Measurements from ENCODE around the gene CEACAM19.
"Not testable (repeated sequence)": the region's sequence is repeated elsewhere in the genome, so short reads cannot be mapped to it uniquely, and the experiment has no call there.

CEACAM19 gene, protein sequence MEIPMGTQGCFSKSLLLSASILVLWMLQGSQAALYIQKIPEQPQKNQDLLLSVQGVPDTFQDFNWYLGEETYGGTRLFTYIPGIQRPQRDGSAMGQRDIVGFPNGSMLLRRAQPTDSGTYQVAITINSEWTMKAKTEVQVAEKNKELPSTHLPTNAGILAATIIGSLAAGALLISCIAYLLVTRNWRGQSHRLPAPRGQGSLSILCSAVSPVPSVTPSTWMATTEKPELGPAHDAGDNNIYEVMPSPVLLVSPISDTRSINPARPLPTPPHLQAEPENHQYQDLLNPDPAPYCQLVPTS

GRCh38 chr19:44671400-44671799 is at the start of gene CEACAM19:
TSS of gene CEACAM19 (plus strand) at chr19:44671482. CDS start at chr19:44671932, 450 bp downstream.
- H3K27me3 ChIP-seq (ENCODE audit: control insufficient read depth, insufficient read depth, low read length): no peaks in the 10 kb centered on the region
- H3K9ac ChIP-seq (ENCODE audit: low read length): no peak within 1 kb of the TSS
- no peak within 1 kb of the TSS for H3K27ac ChIP-seq (ENCODE audit: low read depth, low read length)
- no peaks in the 10 kb centered on the region for H3K4me1 ChIP-seq (ENCODE audit: control insufficient read depth, insufficient read depth, low read length)
- H3K4me3 ChIP-seq (ENCODE audit: low read length): no peak within 1 kb of the TSS
- H3K36me3 ChIP-seq (ENCODE audit: control insufficient read depth, insufficient read depth, low read length): no peaks in the 10 kb centered on the region

DNA sequence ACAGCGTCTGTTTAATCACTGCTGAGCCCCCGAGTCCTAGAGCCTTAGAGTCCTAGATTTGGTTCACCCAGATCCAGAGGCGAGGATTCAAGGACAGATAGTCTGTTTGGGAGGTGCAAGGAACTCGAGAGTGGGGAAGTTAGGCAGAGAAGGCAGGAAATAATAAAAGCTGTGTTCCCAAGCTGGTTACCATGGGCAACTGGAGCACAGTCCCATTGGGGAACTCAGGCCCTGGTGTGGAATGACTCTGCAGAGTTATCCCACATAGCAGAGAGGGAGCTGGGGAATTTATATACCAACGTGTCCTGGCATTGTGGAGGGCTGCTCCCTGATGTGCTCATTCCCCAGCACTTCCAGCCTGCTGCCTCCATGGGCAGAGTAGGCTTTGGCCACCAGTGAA is 48.2 kb upstream of the CEACAM19 start:
- Histone ChIP-seq H3K36me3 (ENCODE audit: control insufficient read depth, insufficient read depth, low read length) (no peaks in the 10 kb centered on the region), H3K9ac (ENCODE audit: low read length) (no peak overlapping the region), H3K27ac (ENCODE audit: low read depth, low read length) (no peak overlapping the region), H3K4me1 (ENCODE audit: control insufficient read depth, insufficient read depth, low read length) (no peaks in the 10 kb centered on the region), H3K4me3 (ENCODE audit: low read length) (no peak overlapping the region), H3K27me3 (ENCODE audit: control insufficient read depth, insufficient read depth, low read length) (no peaks in the 10 kb centered on the region)

GRCh38 chr19:44623626-44624025 is 47.7 kb upstream of the CEACAM19 start:
- H3K27me3 ChIP-seq (ENCODE audit: control insufficient read depth, insufficient read depth, low read length): no peaks in the 10 kb centered on the region
- H3K9ac ChIP-seq (ENCODE audit: low read length): no peak overlapping the region
- no peak overlapping the region for H3K4me3 ChIP-seq (ENCODE audit: low read length)
- H3K36me3 ChIP-seq (ENCODE audit: control insufficient read depth, insufficient read depth, low read length): no peaks in the 10 kb centered on the region
- no peak overlapping the region for H3K27ac ChIP-seq (ENCODE audit: low read depth, low read length)
- no peaks in the 10 kb centered on the region for H3K4me1 ChIP-seq (ENCODE audit: control insufficient read depth, insufficient read depth, low read length)

- no peaks in the 10 kb centered on the region for H3K27me3 ChIP-seq (ENCODE audit: control insufficient read depth, insufficient read depth, low read length)
- no peaks in the 10 kb centered on the region for H3K36me3 ChIP-seq (ENCODE audit: control insufficient read depth, insufficient read depth, low read length)
- no peak overlapping the region for H3K9ac ChIP-seq (ENCODE audit: low read length)
- H3K4me3 ChIP-seq (ENCODE audit: low read length): no peak overlapping the region
- no peak overlapping the region for H3K27ac ChIP-seq (ENCODE audit: low read depth, low read length)
- H3K4me1 ChIP-seq (ENCODE audit: control insufficient read depth, insufficient read depth, low read length): no peaks in the 10 kb centered on the region
Observed at GRCh38 chr19:44624840-44625354, 46.4 kb upstream of the CEACAM19 start.

GRCh38 chr19:44625637-44626036 is 45.6 kb upstream of the CEACAM19 start:
- not testable (repeated sequence) for H3K36me3 ChIP-seq (ENCODE audit: control insufficient read depth, insufficient read depth, low read length); H3K27ac ChIP-seq (ENCODE audit: low read depth, low read length); H3K27me3 ChIP-seq (ENCODE audit: control insufficient read depth, insufficient read depth, low read length); H3K9ac ChIP-seq (ENCODE audit: low read length); H3K4me3 ChIP-seq (ENCODE audit: low read length); H3K4me1 ChIP-seq (ENCODE audit: control insufficient read depth, insufficient read depth, low read length)

GRCh38 chr19:44626048-44626624 is 45.1 kb upstream of the CEACAM19 start:
- no peak overlapping the region for H3K27ac ChIP-seq (ENCODE audit: low read depth, low read length)
- H3K27me3 ChIP-seq (ENCODE audit: control insufficient read depth, insufficient read depth, low read length): no peaks in the 10 kb centered on the region
- no peak overlapping the region for H3K4me3 ChIP-seq (ENCODE audit: low read length)
- H3K36me3 ChIP-seq (ENCODE audit: control insufficient read depth, insufficient read depth, low read length): no peaks in the 10 kb centered on the region
- H3K9ac ChIP-seq (ENCODE audit: low read length): no peak overlapping the region
- no peaks in the 10 kb centered on the region for H3K4me1 ChIP-seq (ENCODE audit: control insufficient read depth, insufficient read depth, low read length)

DNA sequence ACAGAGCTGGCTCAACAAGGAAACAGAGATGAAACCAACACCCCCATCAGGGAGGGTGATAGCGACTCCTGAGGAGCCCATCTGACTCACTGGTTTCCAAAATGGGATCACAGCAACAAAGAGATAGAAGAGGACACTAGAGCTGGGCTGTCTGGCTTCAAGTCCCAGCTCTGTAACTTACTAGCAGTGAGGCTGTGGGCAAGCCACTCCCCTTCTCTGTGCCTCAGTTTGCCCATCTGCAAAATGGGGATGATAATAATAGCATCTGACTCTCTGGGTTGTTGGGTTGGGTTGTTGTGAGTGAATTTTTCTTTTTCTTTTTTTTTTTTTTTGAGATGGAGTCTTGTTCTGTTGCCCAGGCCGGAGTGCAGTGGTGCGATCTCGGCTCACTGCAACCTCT is 43.7 kb upstream of the CEACAM19 start:
- Histone ChIP-seq H3K36me3 (ENCODE audit: control insufficient read depth, insufficient read depth, low read length) (no peaks in the 10 kb centered on the region), H3K27ac (ENCODE audit: low read depth, low read length) (no peak overlapping the region), H3K4me1 (ENCODE audit: control insufficient read depth, insufficient read depth, low read length) (no peaks in the 10 kb centered on the region), H3K4me3 (ENCODE audit: low read length) (no peak overlapping the region), H3K27me3 (ENCODE audit: control insufficient read depth, insufficient read depth, low read length) (no peaks in the 10 kb centered on the region), H3K9ac (ENCODE audit: low read length) (no peak overlapping the region)

DNA sequence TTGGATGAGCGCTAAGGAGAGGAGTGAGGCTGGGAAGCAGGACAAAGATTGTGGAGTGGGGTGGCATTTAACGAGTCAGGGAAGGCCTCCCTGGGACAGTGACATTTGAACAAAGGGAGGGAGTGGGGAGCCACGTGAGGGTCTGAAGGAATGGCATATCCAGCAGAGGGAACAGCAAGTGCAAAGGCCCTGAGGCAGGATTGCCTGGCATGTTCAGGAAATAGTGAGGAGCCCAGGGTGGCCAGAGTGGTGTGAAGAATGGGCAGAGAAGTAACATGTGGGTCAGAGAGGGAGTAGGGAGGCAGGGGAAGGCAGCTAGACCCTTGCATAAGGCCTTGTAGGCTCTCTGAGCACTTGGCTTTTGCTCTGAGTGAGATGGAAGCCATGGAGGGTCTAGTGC is 42.5 kb upstream of the CEACAM19 start:
- Histone ChIP-seq H3K9ac (ENCODE audit: low read length) (no peak overlapping the region), H3K4me1 (ENCODE audit: control insufficient read depth, insufficient read depth, low read length) (no peaks in the 10 kb centered on the region), H3K36me3 (ENCODE audit: control insufficient read depth, insufficient read depth, low read length) (no peaks in the 10 kb centered on the region), H3K27ac (ENCODE audit: low read depth, low read length) (no peak overlapping the region), H3K27me3 (ENCODE audit: control insufficient read depth, insufficient read depth, low read length) (no peaks in the 10 kb centered on the region), H3K4me3 (ENCODE audit: low read length) (no peak overlapping the region)

DNA sequence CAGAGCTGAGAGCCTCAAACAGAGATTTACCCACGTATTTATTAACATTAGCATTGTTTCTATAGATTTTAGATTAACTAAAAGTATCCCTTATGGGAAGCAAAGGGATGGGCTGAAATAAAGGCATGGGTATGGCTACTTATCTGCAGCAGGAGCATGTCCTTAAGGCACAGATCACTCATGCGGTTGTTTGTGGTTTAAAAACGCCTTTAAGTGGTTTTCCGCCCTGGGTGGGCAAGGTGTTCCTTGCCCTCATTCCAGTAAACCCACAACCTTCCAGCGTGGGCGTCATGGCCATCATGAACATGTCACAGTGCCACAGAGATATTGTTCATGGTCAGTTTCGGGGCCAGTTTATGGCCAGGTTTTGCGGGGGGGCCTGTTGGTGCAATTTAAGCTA is 39.7 kb upstream of the CEACAM19 start:
- not testable (repeated sequence) for H3K4me3 ChIP-seq (ENCODE audit: low read length); H3K27ac ChIP-seq (ENCODE audit: low read depth, low read length)

GRCh38 chr19:44634058-44634457 is 37.2 kb upstream of the CEACAM19 start:
- not testable (repeated sequence) for H3K4me3 ChIP-seq (ENCODE audit: low read length); H3K36me3 ChIP-seq (ENCODE audit: control insufficient read depth, insufficient read depth, low read length); H3K27ac ChIP-seq (ENCODE audit: low read depth, low read length); H3K4me1 ChIP-seq (ENCODE audit: control insufficient read depth, insufficient read depth, low read length); H3K27me3 ChIP-seq (ENCODE audit: control insufficient read depth, insufficient read depth, low read length); H3K9ac ChIP-seq (ENCODE audit: low read length)

More for the DNA sequence above, 39.7 kb upstream of the CEACAM19 start:
- H3K4me1 ChIP-seq (ENCODE audit: control insufficient read depth, insufficient read depth, low read length); H3K27me3 ChIP-seq (ENCODE audit: control insufficient read depth, insufficient read depth, low read length); H3K36me3 ChIP-seq (ENCODE audit: control insufficient read depth, insufficient read depth, low read length); H3K9ac ChIP-seq (ENCODE audit: low read length): not testable (repeated sequence)

- H3K27me3 ChIP-seq (ENCODE audit: control insufficient read depth, insufficient read depth, low read length): no peaks in the 10 kb centered on the region
- H3K36me3 ChIP-seq (ENCODE audit: control insufficient read depth, insufficient read depth, low read length): no peaks in the 10 kb centered on the region
- no peak overlapping the region for H3K27ac ChIP-seq (ENCODE audit: low read depth, low read length)
- H3K9ac ChIP-seq (ENCODE audit: low read length): no peak overlapping the region
- no peak overlapping the region for H3K4me3 ChIP-seq (ENCODE audit: low read length)
- H3K4me1 ChIP-seq (ENCODE audit: control insufficient read depth, insufficient read depth, low read length): no peaks in the 10 kb centered on the region
Observed at GRCh38 chr19:44634785-44635184, 36.5 kb upstream of the CEACAM19 start.

DNA sequence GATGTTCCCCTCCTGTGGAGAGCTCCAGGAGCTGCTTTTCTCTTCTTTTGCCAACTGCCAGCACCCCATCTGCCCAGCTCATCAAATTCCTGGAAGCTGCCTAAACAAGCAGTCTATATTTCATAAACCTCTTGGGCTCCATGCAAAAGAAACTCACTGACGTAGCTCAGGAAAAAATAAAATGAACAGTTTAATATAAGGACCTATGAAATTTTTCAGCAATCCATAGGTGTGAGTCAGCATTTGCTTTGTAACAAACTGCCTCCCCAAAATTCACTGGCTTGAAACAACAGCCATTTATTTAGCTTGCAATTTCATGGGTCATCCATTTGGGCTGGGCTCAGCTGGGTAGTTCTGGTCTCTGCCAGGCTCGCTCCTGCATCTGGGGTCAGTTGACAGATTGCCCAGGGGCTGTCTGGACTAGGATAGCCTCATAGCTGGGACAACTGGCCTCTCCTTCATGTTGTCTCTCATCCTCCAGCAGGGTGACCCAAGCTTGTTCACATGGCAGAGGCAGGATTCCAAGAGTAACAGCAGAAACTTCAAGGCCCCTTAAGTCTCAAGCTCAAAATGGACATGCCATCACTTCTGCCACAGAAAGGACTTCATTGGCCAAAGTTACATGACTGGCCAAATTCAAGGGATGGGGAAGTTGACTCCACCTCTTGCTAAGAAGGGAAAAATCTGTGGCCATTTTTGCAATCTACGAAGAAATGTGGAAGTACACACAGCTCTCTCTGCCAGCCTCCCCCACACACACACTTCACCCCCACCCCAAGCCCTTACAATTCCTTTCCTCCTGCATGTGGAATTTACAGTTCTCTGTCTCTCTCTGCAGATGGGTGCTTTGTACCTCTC is 35.5 kb upstream of the CEACAM19 start:
- no peaks in the 10 kb centered on the region for H3K27me3 ChIP-seq (ENCODE audit: control insufficient read depth, insufficient read depth, low read length)
- H3K9ac ChIP-seq (ENCODE audit: low read length): no peak overlapping the region
- H3K4me1 ChIP-seq (ENCODE audit: control insufficient read depth, insufficient read depth, low read length): no peaks in the 10 kb centered on the region
- H3K27ac ChIP-seq (ENCODE audit: low read depth, low read length): no peak overlapping the region
- H3K4me3 ChIP-seq (ENCODE audit: low read length): no peak overlapping the region
- no peaks in the 10 kb centered on the region for H3K36me3 ChIP-seq (ENCODE audit: control insufficient read depth, insufficient read depth, low read length)

All from rectal smooth muscle tissue (tissue), 1 donor.